MM.1S (cell line): ENCODE results near the gene POLR1A.

Experiments
- CTCF ChIP-seq: fragments of 300-600 bp; sonication (generic); IDR thresholded peaks from 2 replicates; pipeline ENCODE4 v1.5.1; 2016; ENCODE audit warnings: antibody characterized with exemption, low read length, mixed read lengths
- EZH2 ChIP-seq: fragments of 300-600 bp; sonication (generic); optimal IDR thresholded peaks from 2 replicates; pipeline ENCODE3; 2017; ENCODE audit warnings: low read depth, mild to moderate bottlenecking, antibody characterized with exemption, low read length, mixed read lengths
- EZH2phosphoT487 ChIP-seq: fragments of 300-600 bp; sonication (generic); IDR thresholded peaks from 2 replicates; pipeline ENCODE4 v1.6.1; 2018; ENCODE audit warnings: antibody characterized with exemption, low read length

- no peak for TF ChIP-seq CTCF
- TF ChIP-seq EZH2 = no peak
- TF ChIP-seq EZH2phosphoT487 = no peak
Measured at GRCh38 chr2:86136141-86136540, 30.5 kb upstream of the POLR1A start.
